Cardiac fibroblast (primary cell): ENCODE measurements around the gene MBIP.

Experiments used
- DNase-seq, 2 donors: peaks; one replicate each; pipeline versions ENCODE4 v3.0.0 to v3.0.0-alpha.2; 2010; ENCODE audit warnings: low read depth in 2 of 2
- H3K4me3 ChIP-seq, 2 donors: replicated peaks in 1 of 2; 1 replicate in 1 of 2; 2 replicates in 1 of 2; pipeline ENCODE4 v1.5.1; 2011; ENCODE audit warnings: low read depth in 2 of 2, low read length in 2 of 2, mild to moderate bottlenecking in 2 of 2, moderate library complexity in 1 of 2
- CTCF ChIP-seq: IDR thresholded peaks from one replicate; pipeline ENCODE4 v1.5.1; 2011; ENCODE audit warnings: low read depth, mild to moderate bottlenecking, low read length, inconsistent platforms

MBIP gene

GRCh38 chr14:36320200-36320896, at the start of gene MBIP:
TSS of gene MBIP (minus strand) at chr14:36320637. CDS start at chr14:36320588, 49 bp downstream.
- no peak for TF ChIP-seq CTCF
- DNase-seq = peak; percentile 97 to 98
- H3K4me3 ChIP-seq = peak within 1 kb of the TSS; percentile 90 to 93

- H3K4me3 ChIP-seq = no peak overlapping the region
- DNase-seq = no peak
- no peak for TF ChIP-seq CTCF
Observed at GRCh38 chr14:36367985-36368774, 47.7 kb upstream of the MBIP start.

GRCh38 chr14:36365766-36366165, 45.3 kb upstream of the MBIP start:
- H3K4me3 ChIP-seq = no peak overlapping the region
- no peak for TF ChIP-seq CTCF
- no peak for DNase-seq

- TF ChIP-seq CTCF = no peak
- no peak overlapping the region for H3K4me3 ChIP-seq
- no peak for DNase-seq
Observed at GRCh38 chr14:36363704-36364103, 43.3 kb upstream of the MBIP start.

GRCh38 chr14:36362648-36363047, 42.2 kb upstream of the MBIP start:
- no peak for TF ChIP-seq CTCF
- DNase-seq = no peak
- no peak overlapping the region for H3K4me3 ChIP-seq

- H3K4me3 ChIP-seq = no peak overlapping the region
- no peak for TF ChIP-seq CTCF
- no peak for DNase-seq
Observed at GRCh38 chr14:36361210-36361853, 40.9 kb upstream of the MBIP start.
